NOMO-1 (cell line): Measurements from ENCODE around the gene OCA2.
"Not testable (repeated sequence)": the region's sequence is repeated elsewhere in the genome, so short reads cannot be mapped to it uniquely, and the experiment has no call there.

Source experiments
- DNase-seq, 2 experiments: peaks; one replicate each; lab custom pipeline; 2025; ENCODE audit not compliant: unreplicated experiment in 2 of 2; lab: John Stamatoyannopoulos, UW

Gene OCA2

GRCh38 chr15:28121577-28121976, 22.5 kb upstream of the OCA2 start:
- DNase-seq, result not testable (repeated sequence)

- no peak for DNase-seq
Measured at GRCh38 chr15:28120359-28120640, 21.2 kb upstream of the OCA2 start.

GRCh38 chr15:28118531-28118930, 19.4 kb upstream of the OCA2 start:
- no peak for DNase-seq

GRCh38 chr15:28118083-28118482, 19.0 kb upstream of the OCA2 start:
- DNase-seq, result no peak

GRCh38 chr15:28117432-28117990, 18.4 kb upstream of the OCA2 start:
- DNase-seq, result no peak

GRCh38 chr15:28116521-28117431, 17.7 kb upstream of the OCA2 start:
- DNase-seq, result no peak

- DNase-seq, result no peak
Measured at GRCh38 chr15:28115871-28116270, 16.8 kb upstream of the OCA2 start.

- no peak for DNase-seq
Measured at GRCh38 chr15:28114721-28115622, 15.9 kb upstream of the OCA2 start.

- no peak for DNase-seq
Measured at GRCh38 chr15:28114114-28114455, 15.0 kb upstream of the OCA2 start.

- DNase-seq, result no peak
Measured at GRCh38 chr15:28113394-28114113, 14.4 kb upstream of the OCA2 start.

GRCh38 chr15:28112962-28113361, 13.8 kb upstream of the OCA2 start:
- DNase-seq, result no peak

GRCh38 chr15:28112101-28112760, 13.1 kb upstream of the OCA2 start:
- no peak for DNase-seq

GRCh38 chr15:28111543-28111942, 12.4 kb upstream of the OCA2 start:
- no peak for DNase-seq

GRCh38 chr15:28110481-28110881, 11.4 kb upstream of the OCA2 start:
- DNase-seq, result no peak

GRCh38 chr15:28109626-28110455, 10.7 kb upstream of the OCA2 start:
- no peak for DNase-seq

- no peak for DNase-seq
Measured at GRCh38 chr15:28107904-28108275, 8.8 kb upstream of the OCA2 start.

- DNase-seq, result no peak
Measured at GRCh38 chr15:28107111-28107903, 8.2 kb upstream of the OCA2 start.

- no peak for DNase-seq
Measured at GRCh38 chr15:28106294-28107110, 7.4 kb upstream of the OCA2 start.
